Pancreas (tissue), 10 donors: ENCODE measurements around the gene PTPRR. TPM values are rescaled to one million over a fixed set of nuclear protein-coding genes. Genes with fewer than 3 reads are reported as not detected.

ENCODE experiments used
- ATAC-seq, 4 donors: fragments of 200-7000 bp; cut with Tn5 transposase; one replicate each; pipeline versions ENCODE4 v1.8.0 to v1.9.1; 2020; ENCODE audit warnings: mild to moderate bottlenecking in 4 of 4, moderate library complexity in 4 of 4
- DNase-seq, 6 donors: peaks; one replicate each; pipeline ENCODE4 v3.0.0-alpha.2; 2020
- FAIRE-seq: peaks from 2 replicates; lab custom pipeline; 2012; peaks lifted over from hg19 to GRCh38; lab: Jason Lieb, UNC
- H3K27ac ChIP-seq, 4 donors: fragments of 200-600 bp; sonication (generic); 1 replicate in 3 of 4; 2 replicates in 1 of 4; pipeline versions ENCODE4 v1.5.0 to v1.8.0; 2020
- H3K27me3 ChIP-seq, 4 donors: fragments of 200-600 bp; one replicate each; pipeline ENCODE4 v1.8.0; 2021
- H3K36me3 ChIP-seq, 3 donors: fragments of 200-600 bp; sonication (generic) in 1 of 3; one replicate each; pipeline versions ENCODE4 v1.5.0 to v1.8.0; 2020 to 2021
- H3K4me1 ChIP-seq, 3 donors: fragments of 200-600 bp; one replicate each; pipeline ENCODE4 v1.8.0; 2021
- H3K4me3 ChIP-seq, 4 donors: fragments of 200-600 bp; sonication (generic) in 2 of 4; one replicate each; pipeline versions ENCODE4 v1.5.0 to v1.8.0; 2020 to 2021
- H3K9me3 ChIP-seq, 4 donors: fragments of 200-600 bp; one replicate each; pipeline ENCODE4 v1.8.0; 2021
- CTCF ChIP-seq, 4 donors: fragments of 200-600 bp; sonication (generic) in 3 of 4; IDR thresholded peaks; one replicate each; pipeline versions ENCODE4 v1.5.0 to v1.8.0; 2021; ENCODE audit warnings: antibody characterized with exemption in 4 of 4
- WGBS, 2 donors: extraction: QIAGEN DNeasy Blood & Tissue Kit; methylation state at CpG; one replicate each; pipeline ENCODE4 v1.1.7; 2013; 5-methylcytosine and 5-hydroxymethylcytosine counted together
- intact Hi-C, 3 donors: fragments of 100-400 bp; cut with DNase I; formaldehyde crosslinking; loops; one replicate each; pipeline versions ENCODE4 v1.11.1 to v1.14.2; 2022
- polyA plus RNA-seq, 2 donors: library from polyadenylated mRNA; stranded (reverse); fragments of 200-250 nt; gene quantifications; one replicate each; pipeline ENCODE4 v1.2.3, GENCODE V29; 2013
- total RNA-seq, 6 donors: library from RNA; stranded (reverse); fragmentation: NEBNext Ultra II Directional in 4 of 6; extraction: Animal tissue kit (Norgen Biotek cat#: 25700) in 4 of 6; gene quantifications; one replicate each; pipeline versions ENCODE4 v1.2.1 to v1.2.4, GENCODE V29; 2021 to 2023
- donor health status: healthy with polysubstance abuse.
- donor health status: DM: no; HTN: no; CAD: no; lungs with moderate emphysema.
- donor health status: DM: no; HTN: no; CAD: no.
- donor health status: control.
- donor health status: control.
- donor health status: Bipolar disorder and iron deficiency.
- donor health status: DM: yes; HTN: yes; CAD: no.
- donor health status: DM: no; HTN: no; CAD: no.
- donor health status: DM: no; HTN: no; CAD: no.
- donor health status: DM: yes; HTN: yes; CAD: no.

The PTPRR gene
- total and polyA plus RNA-seq, 8 donors, result 0.14 to 0.72 (median 0.23) TPM; not detected in 3

GRCh38 chr12:70779250-70779649, 141.3 kb downstream of the PTPRR start:
- Histone ChIP-seq H3K4me3 (no peak overlapping the region), H3K27ac (no peak overlapping the region), H3K9me3 (no peaks in the 10 kb centered on the region), H3K36me3 (no peaks in the 10 kb centered on the region), H3K4me1 (no peaks in the 10 kb centered on the region), H3K27me3 (no peaks in the 10 kb centered on the region)
- 85 to 92% methylated on average over 2 of the region's 2 CpGs for WGBS, 2 donors
- intact Hi-C loops, result no loop called here
- no peak for FAIRE-seq
- DNase-seq, result no peak
- no peak for TF ChIP-seq CTCF (IDR thresholded peaks at IDR 0.05)
- no peak for ATAC-seq

- no peak for TF ChIP-seq CTCF (IDR thresholded peaks at IDR 0.05)
- no peak overlapping the region for H3K4me3 ChIP-seq
- FAIRE-seq (no peak), ATAC-seq (no peak), DNase-seq (no peak)
- intact Hi-C loops, result no loop called here
- no peaks in the 10 kb centered on the region for H3K4me1 ChIP-seq
- no peaks in the 10 kb centered on the region for H3K36me3 ChIP-seq
- no peak overlapping the region for H3K27ac ChIP-seq
- H3K27me3 ChIP-seq, result no peaks in the 10 kb centered on the region
- H3K9me3 ChIP-seq, result no peaks in the 10 kb centered on the region
Measured at GRCh38 chr12:70774055-70774454, 146.5 kb downstream of the PTPRR start.

- FAIRE-seq, result no peak
- Histone ChIP-seq H3K9me3 (no peaks in the 10 kb centered on the region), H3K4me3 (no peak overlapping the region), H3K4me1 (no peaks in the 10 kb centered on the region), H3K36me3 (no peaks in the 10 kb centered on the region), H3K27ac (no peak overlapping the region), H3K27me3 (no peaks in the 10 kb centered on the region)
- no peak for DNase-seq
- no peak for TF ChIP-seq CTCF (IDR thresholded peaks at IDR 0.05)
- intact Hi-C loops, result no loop called here
- no peak for ATAC-seq
- WGBS, 2 donors, result 50 to 52% methylated on average over 1 of the region's 1 CpG
Measured at GRCh38 chr12:70772836-70773235, 147.7 kb downstream of the PTPRR start.

GRCh38 chr12:70771581-70771980, 149.0 kb downstream of the PTPRR start:
- Histone ChIP-seq H3K4me3 (no peak overlapping the region), H3K27ac (no peak overlapping the region), H3K4me1 (no peaks in the 10 kb centered on the region), H3K27me3 (no peaks in the 10 kb centered on the region), H3K9me3 (no peaks in the 10 kb centered on the region), H3K36me3 (no peaks in the 10 kb centered on the region)
- FAIRE-seq, result no peak
- TF ChIP-seq CTCF (IDR thresholded peaks at IDR 0.05), result no peak
- intact Hi-C loops, result no loop called here
- ATAC-seq, result no peak
- DNase-seq, result no peak

GRCh38 chr12:70763666-70764065, 156.9 kb downstream of the PTPRR start:
- H3K9me3 ChIP-seq, result no peaks in the 10 kb centered on the region
- H3K27me3 ChIP-seq, result no peaks in the 10 kb centered on the region
- H3K4me1 ChIP-seq, result no peaks in the 10 kb centered on the region
- H3K36me3 ChIP-seq, result no peaks in the 10 kb centered on the region
- no peak overlapping the region for H3K27ac ChIP-seq
- ATAC-seq (no peak), FAIRE-seq (no peak), DNase-seq (no peak)
- no peak overlapping the region for H3K4me3 ChIP-seq
- TF ChIP-seq CTCF (IDR thresholded peaks at IDR 0.05), result no peak
- intact Hi-C loops, result no loop called here
- 72 to 73% methylated on average over 2 of the region's 2 CpGs for WGBS, 2 donors
